HG02840 (cell line): ENCODE data around the gene WDR5.

Experiments used
- ATAC-seq: cut with Tn5 transposase; IDR thresholded peaks from one replicate; pipeline ENCODE4 v1.9.1; 2021; ENCODE audit warnings: mild to moderate bottlenecking, moderate library complexity, moderate number of reproducible peaks; ENCODE audit not compliant: unreplicated experiment, low FRiP score

Gene WDR5

DNA sequence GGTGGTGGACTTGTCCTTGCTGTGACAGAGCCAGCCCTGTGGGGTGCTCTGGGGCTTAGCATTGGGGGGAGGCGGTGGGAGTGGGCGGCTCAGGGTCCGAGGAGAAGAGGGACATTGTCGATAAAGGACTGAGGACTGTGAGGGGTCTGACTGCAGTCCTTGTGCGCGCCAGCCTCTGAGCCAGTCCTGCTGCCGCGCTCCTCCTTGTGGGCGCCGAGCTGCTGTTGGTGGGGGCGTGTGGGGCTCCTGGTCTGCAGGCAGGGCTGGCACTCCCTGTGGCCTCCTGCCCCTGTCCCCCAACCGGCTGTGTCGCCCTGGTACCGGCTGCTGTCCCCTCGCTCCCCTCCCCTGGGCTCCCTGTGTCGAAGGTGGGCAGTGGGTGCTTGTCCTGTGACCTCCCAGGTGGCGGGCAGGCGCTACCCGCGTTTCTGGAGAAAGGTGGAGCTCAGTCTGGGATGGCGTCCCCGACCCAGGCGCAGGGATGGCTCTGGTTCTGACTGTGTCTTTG lies 21.6 kb downstream of the WDR5 start:
- ATAC-seq = no peak

- no peak for ATAC-seq
Observed at GRCh38 chr9:134158242-134158641, 22.4 kb downstream of the WDR5 start.

DNA sequence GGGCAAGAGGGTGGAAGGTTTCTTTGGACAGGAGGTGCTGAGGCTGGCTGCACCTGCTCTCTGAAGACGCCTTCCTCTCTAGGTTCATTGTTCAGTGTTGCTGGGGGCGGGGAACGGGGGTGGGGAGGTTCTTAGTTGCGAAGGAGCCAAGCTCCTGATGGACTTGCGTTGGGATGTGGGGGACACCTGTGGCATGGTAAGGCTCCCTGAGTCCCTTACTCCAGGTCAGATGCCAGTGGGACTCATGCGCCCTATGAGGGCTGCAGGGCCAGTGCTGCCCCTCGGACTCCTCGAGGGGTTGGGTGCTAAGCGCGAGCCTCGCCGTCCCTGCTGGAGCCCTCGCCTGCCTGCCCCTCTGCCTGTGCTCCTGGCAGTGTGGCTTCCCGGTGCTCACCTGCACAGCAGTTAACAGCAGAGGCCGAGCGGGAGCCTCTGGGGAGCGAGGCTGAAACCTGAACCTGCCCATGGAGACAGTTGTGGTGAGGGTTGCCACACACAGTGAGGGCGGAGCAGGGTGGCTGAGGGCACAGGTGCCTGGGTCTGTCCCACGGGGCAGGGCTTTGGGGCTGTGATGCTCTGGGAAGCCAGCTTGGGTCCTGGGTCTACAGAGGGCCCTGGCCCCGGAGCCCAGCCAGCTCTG lies 23.0 kb downstream of the WDR5 start:
- ATAC-seq = no peak

GRCh38 chr9:134159566-134160245 lies 23.8 kb downstream of the WDR5 start:
- ATAC-seq = no peak

DNA sequence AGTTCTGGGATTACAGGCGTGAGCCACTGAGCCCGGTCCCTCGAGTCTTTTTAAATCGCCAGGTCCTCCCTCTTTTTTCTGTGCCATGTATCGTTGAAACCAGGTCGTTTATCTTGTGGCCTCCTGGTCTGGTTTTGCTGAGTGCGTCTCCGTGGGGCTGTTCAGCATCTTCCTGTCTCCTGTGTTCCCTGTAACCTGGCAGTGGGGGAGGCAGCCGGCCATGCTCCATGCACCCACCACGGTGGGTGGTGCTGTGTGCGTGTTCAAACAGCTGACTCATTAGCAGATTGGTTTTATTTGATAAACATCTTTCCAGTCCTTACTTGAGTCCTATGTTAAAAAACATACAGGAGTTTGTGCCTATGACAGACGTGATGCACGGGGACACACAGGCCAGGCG lies 25.8 kb downstream of the WDR5 start:
- ATAC-seq = no peak

GRCh38 chr9:134162212-134162775 lies 26.4 kb downstream of the WDR5 start:
- ATAC-seq = no peak

DNA sequence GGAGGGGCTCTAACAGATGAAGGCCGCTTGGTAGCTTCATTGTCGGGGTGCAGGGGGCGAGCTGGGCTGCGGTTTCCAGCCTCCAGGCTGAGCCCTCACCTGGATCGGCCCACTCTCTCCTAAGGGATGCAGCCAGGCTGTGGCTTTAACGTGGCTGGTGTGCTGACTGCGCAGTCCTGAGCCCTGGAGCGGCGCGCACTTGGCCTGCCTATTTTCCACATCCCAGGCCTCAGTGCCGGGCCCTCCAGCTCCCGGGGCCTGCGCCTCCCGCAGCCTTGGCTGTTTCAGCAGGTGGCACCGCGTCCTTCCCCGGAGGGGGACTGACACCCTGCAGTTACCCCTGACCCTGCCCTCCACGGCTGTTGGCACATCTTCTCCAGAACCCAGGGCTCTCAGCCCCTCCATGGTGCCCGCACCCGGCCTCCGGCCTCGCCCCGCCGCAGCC lies 27.1 kb downstream of the WDR5 start:
- ATAC-seq = no peak

DNA sequence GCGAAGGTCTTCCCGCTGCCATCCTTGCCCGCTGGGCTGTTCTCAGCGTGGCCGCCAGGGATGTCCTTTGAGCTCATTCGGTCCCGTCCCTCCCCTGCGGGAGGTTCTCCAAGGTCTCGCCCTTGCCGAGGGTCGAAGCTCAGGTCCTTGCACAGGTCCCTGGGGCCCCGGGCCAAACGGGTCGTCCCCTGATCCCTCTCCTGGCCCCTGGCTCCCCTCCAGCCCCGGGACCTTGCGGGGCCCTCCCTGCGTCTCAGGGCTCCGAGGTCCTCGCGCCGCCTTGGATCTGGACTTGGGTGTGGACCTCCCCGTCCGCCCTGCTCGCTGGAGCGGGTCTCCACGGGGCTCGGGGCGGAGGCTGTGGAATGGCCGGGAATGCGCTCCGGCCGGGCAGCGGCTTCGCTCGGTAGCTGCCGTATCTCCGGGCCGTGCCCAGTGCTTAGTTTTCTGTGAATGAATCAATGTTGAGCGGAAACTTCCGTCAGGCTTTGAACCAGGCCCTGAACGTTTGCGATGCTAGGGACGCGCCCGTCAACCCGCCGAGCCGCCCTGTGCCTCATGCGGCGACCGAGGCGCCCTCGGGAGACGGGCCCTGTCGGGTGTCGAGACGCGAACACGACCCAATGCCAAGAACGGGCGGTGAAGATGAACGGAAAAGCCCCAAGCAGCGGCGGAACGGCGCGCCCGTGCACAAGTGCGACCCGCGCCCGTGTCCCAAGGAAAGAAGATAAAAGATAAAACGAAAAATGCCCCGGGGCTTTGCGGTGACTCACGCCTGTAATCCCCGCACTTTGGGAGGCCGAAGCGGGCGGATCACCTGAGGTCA lies 27.7 kb downstream of the WDR5 start:
- no peak for ATAC-seq

DNA sequence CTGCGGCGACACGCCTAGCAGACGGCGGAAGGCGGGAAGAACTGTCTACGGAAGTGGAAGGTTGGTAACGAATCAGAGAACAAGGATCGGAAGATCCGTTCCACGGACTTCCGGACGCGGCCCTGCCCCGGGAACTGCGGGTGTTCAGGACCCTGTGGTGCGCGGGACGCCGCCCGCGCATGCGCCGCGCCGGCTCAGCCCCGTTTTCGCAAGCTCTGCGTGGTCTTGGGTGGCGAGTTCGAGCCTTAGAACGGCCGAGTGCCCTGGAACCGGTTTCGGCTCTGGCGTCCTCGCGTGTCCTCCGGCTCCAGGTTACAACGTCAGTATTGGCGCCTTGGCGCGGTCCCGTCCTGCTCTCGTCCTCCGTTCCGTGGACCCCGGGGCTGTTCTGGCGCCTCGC lies 29.0 kb downstream of the WDR5 start:
- ATAC-seq = no peak

GRCh38 chr9:134165357-134166315 lies 29.8 kb downstream of the WDR5 start:
- ATAC-seq = no peak

GRCh38 chr9:134166374-134166773 lies 30.5 kb downstream of the WDR5 start:
- ATAC-seq = no peak

DNA sequence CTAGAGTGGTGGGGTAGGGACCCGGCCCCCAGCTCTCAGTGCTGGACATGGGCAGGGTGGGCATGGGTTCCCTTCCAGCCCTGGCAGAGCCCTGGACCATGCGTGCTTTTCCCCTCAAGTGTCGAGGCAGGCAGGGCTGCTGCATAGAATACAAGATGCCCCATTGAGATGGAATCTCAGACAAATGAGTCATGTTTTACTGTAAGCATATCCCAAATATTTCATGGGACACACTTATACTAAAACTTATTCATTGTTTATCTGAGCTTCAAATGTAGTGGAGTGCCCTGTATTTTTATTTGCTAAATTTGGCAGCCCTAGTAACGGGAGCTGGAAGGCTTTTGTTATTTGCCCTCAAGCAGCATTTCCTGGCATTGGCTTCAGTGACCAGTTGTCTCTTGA lies 31.6 kb downstream of the WDR5 start:
- ATAC-seq = no peak

DNA sequence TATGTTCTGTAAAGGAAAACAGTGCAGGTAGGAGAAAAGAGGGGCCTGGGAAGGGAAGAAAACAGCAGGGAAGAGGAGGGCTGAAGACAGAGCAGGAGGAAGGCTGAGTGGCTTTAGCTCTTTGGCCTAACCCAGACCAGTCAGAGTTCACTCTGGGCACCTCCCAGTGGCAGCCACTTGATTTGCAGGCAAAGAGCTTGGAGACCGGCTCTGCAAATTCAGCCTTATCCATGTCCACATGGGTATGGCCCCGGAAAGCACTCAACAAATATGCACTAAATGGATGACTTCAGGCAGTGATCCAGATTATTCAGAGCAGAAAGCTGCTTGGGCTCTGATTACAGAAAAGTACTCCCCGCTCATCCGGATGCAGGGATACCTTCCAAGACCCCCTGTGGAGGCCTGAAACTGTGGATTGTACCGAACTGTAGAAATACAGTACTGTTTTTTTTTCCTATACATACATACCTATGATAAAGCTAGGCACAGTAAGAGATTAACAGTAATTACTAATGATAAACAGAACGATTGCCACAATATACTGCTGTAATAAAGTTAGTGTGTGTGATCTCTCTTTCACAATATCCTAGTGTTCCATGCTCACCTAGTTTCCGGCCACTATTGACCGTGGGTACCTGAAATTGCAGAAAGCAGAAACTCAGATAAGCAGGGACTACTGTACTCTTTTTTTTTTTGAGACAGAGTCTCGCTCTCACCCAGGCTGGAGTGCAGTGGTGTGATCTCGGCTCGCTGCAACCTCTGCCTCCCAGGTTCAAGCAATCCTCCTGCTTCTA lies 33.1 kb downstream of the WDR5 start:
- no peak for ATAC-seq

GRCh38 chr9:134169724-134170401 lies 34.0 kb downstream of the WDR5 start:
- no peak for ATAC-seq

GRCh38 chr9:134170532-134171315 lies 34.8 kb downstream of the WDR5 start:
- ATAC-seq = no peak

GRCh38 chr9:134171316-134172197 lies 35.7 kb downstream of the WDR5 start:
- no peak for ATAC-seq
